GM12878 (cell line): Measurements from ENCODE around the gene NTM. TPM values are rescaled to one million over a fixed set of nuclear protein-coding genes. Genes with fewer than 3 reads are reported as not detected.

Experiments used
- ATAC-seq: fragments of 200-7000 bp; cut with Tn5 transposase; 3 replicates; pipeline ENCODE4 v1.9.1; 2020; ENCODE audit warnings: mild to moderate bottlenecking, moderate library complexity
- BruUV-seq: library from RNA; stranded (reverse); fragments of 400-500 nt; replicated peaks from 2 replicates; lab custom pipeline; 2021; lab: Mats Ljungman, UMichigan
- CTCF ChIA-PET: fragments of 300-600 bp; sonication (Branson Sonifier 250); formaldehyde crosslinking; extraction: SDS; loops from one replicate; lab custom pipeline; 2021; ENCODE audit warnings: inconsistent platforms; lab: Yijun Ruan, JAX
- POLR2A ChIA-PET: fragments of 350-600 bp; formaldehyde crosslinking; extraction: SDS; loops from one replicate; lab custom pipeline; 2021; ENCODE audit warnings: inconsistent platforms; lab: Charles Lee
- RAD21 ChIA-PET: fragments of 300-600 bp; sonication (Branson Sonifier 250); formaldehyde crosslinking; loops from one replicate; lab custom pipeline; 2023; ENCODE audit warnings: antibody characterized with exemption; ENCODE audit not compliant: unreplicated experiment; lab: Charles Lee
- SMC1A ChIA-PET: fragments of 300-600 bp; sonication (Branson Sonifier 250); formaldehyde crosslinking; loops from one replicate; lab custom pipeline; 2023; ENCODE audit not compliant: unreplicated experiment, uncharacterized antibody; lab: Charles Lee
- DNase-seq: peaks from one replicate; pipeline ENCODE4 v3.0.0-alpha.2; 2011; ENCODE audit warnings: low read depth, low spot score
- FAIRE-seq: peaks from 3 replicates; lab custom pipeline; 2011; peaks lifted over from hg19 to GRCh38; lab: Jason Lieb, UNC
- H2AFZ ChIP-seq: 2 replicates; pipeline ENCODE4 v1.6.0; 2011; ENCODE audit warnings: low read depth, low read length, control low read depth; ENCODE audit not compliant: control insufficient read depth
- H3K27ac ChIP-seq: 2 replicates; pipeline ENCODE4 v1.5.1; 2011; ENCODE audit warnings: control low read depth; ENCODE audit not compliant: control insufficient read depth, insufficient read depth
- H3K27me3 ChIP-seq, 2 experiments: replicated peaks in 1 of 2; 2 replicates each; pipeline versions ENCODE4 v1.6.0 to v1.6.1; 2011; ENCODE audit warnings: low read length in 1 of 2; ENCODE audit not compliant: control insufficient read depth in 2 of 2, insufficient read depth in 2 of 2
- H3K36me3 ChIP-seq, 2 experiments: 2 replicates each; pipeline ENCODE4 v1.5.1; 2011; ENCODE audit warnings: low read length in 1 of 2; ENCODE audit not compliant: control insufficient read depth in 2 of 2, insufficient read depth in 2 of 2
- H3K4me1 ChIP-seq: 2 replicates; pipeline ENCODE4 v1.6.1; 2011; ENCODE audit warnings: mild to moderate bottlenecking, low read length, moderate library complexity, mixed read lengths; ENCODE audit not compliant: control insufficient read depth, insufficient read depth
- H3K4me2 ChIP-seq: 2 replicates; pipeline ENCODE4 v1.6.0; 2011; ENCODE audit warnings: control low read depth; ENCODE audit not compliant: control insufficient read depth, insufficient read depth
- H3K4me3 ChIP-seq: fragments of 200-600 bp; sonication (generic); 2 replicates; pipeline ENCODE4 v1.5.1; 2016
- H3K79me2 ChIP-seq: 2 replicates; pipeline ENCODE4 v1.6.0; 2011; ENCODE audit warnings: low read length; ENCODE audit not compliant: control insufficient read depth, insufficient read depth
- H3K9ac ChIP-seq: 2 replicates; pipeline ENCODE4 v1.8.0; 2011; ENCODE audit warnings: low read length, control low read depth, mixed read lengths; ENCODE audit not compliant: control insufficient read depth, insufficient read depth
- H3K9me3 ChIP-seq: replicated peaks from 3 replicates; pipeline ENCODE4 v1.5.1; 2011; ENCODE audit warnings: mild to moderate bottlenecking, low read length; ENCODE audit not compliant: control insufficient read depth, insufficient read depth
- H4K20me1 ChIP-seq: 2 replicates; pipeline ENCODE4 v1.6.0; 2011; ENCODE audit not compliant: control insufficient read depth, insufficient read depth
- BCL11A ChIP-seq: IDR thresholded peaks from 2 replicates; pipeline ENCODE4 v1.6.1; 2011; ENCODE audit warnings: low read depth, low read length
- FOS ChIP-seq: IDR thresholded peaks from 3 replicates; pipeline ENCODE4 v1.6.1; 2011; ENCODE audit warnings: borderline replicate concordance; ENCODE audit not compliant: insufficient read length; ENCODE audit errors: extremely low read depth
- JUNB ChIP-seq: IDR thresholded peaks from 2 replicates; pipeline ENCODE4 v1.6.1; 2016; ENCODE audit warnings: antibody characterized with exemption, mild to moderate bottlenecking
- NR2C2 ChIP-seq: IDR thresholded peaks from 2 replicates; pipeline ENCODE4 v1.6.1; 2011; ENCODE audit warnings: borderline replicate concordance, low read depth; ENCODE audit not compliant: control insufficient read depth, insufficient read length
- PAX5 ChIP-seq: IDR thresholded peaks from 2 replicates; pipeline ENCODE4 v1.6.1; 2011; ENCODE audit warnings: low read depth, low read length, borderline replicate concordance
- RB1 ChIP-seq: fragments of 450-650 bp; formaldehyde crosslinking; IDR thresholded peaks from 2 replicates; pipeline ENCODE4 v1.6.1; 2017; ENCODE audit warnings: mild to moderate bottlenecking, borderline replicate concordance
- RELA ChIP-seq: fragments of 450-650 bp; IDR thresholded peaks from 2 replicates; pipeline ENCODE4 v1.8.0; 2014; ENCODE audit warnings: borderline replicate concordance; ENCODE audit not compliant: partially characterized antibody
- SMARCA5 ChIP-seq: fragments of 450-650 bp; IDR thresholded peaks from 2 replicates; pipeline ENCODE4 v1.6.1; 2017; ENCODE audit warnings: mild to moderate bottlenecking
- SUZ12 ChIP-seq: fragments of 200-600 bp; sonication (generic); IDR thresholded peaks from one replicate; pipeline ENCODE4 v1.6.1; 2018; ENCODE audit warnings: antibody characterized with exemption, mild to moderate bottlenecking; ENCODE audit not compliant: unreplicated experiment
- TAF1 ChIP-seq: IDR thresholded peaks from 2 replicates; pipeline ENCODE4 v1.6.1; 2011; ENCODE audit warnings: mild to moderate bottlenecking, low read depth, low read length, borderline replicate concordance
- WGBS: methylation state at CpG from one replicate; pipeline ENCODE4 v1.1.6; 2016; ENCODE audit warnings: low lambda C conversion rate; ENCODE audit not compliant: insufficient replicate concordance, insufficient coverage; ENCODE audit errors: missing lambda C conversion rate; 5-methylcytosine and 5-hydroxymethylcytosine counted together
- in situ Hi-C: fragments of 300-500 bp; cut with MboI; formaldehyde crosslinking; loops from 9 replicates; pipeline ENCODE4 v1.14.3; 2018; ENCODE audit warnings: mixed read lengths
- intact Hi-C: fragments of 100-400 bp; cut with micrococcal nuclease; formaldehyde crosslinking; loops from one replicate; pipeline ENCODE4 v1.14.2; 2022; ENCODE audit not compliant: unreplicated experiment
- polyA plus RNA-seq, 11 experiments: library from polyadenylated mRNA; depleted of rRNA in 4 of 11; unstranded in 6 of 11; stranded (reverse) in 5 of 11; fragments of >200 nt; fragmentation: Nextera tagmentation in 4 of 11; fragmentation: Illumina TruSeq in 1 of 11; extraction: Ambion mirVana in 4 of 11; extraction: Trizol in 1 of 11; gene quantifications; 1 replicate in 1 of 11; 2 replicates in 10 of 11; pipeline versions ENCODE4 v1.2.1 to v1.2.3, GENCODE V29; 2011 to 2016; ENCODE audit warnings: inconsistent platforms in 2 of 11, missing spikeins in 2 of 11, low read depth in 1 of 11
- total RNA-seq, 4 experiments: library from RNA; depleted of rRNA in 3 of 4; stranded (reverse); fragments of >200 nt in 3 of 4; fragmentation: Illumina TruSeq in 1 of 4; extraction: Trizol in 1 of 4; gene quantifications; 2 replicates each; pipeline versions ENCODE4 v1.2.1 to v1.2.3, GENCODE V29; 2013 to 2021
- TF ChIP-seq, protein P1 (sequence below): fragments of 450-650 bp; IDR thresholded peaks from 2 replicates; pipeline ENCODE4 v1.6.1; 2018; ENCODE audit warnings: borderline replicate concordance, mild to moderate bottlenecking; ENCODE audit not compliant: partially characterized antibody
- TF ChIP-seq, protein P2 (sequence below): IDR thresholded peaks from 2 replicates; pipeline ENCODE4 v1.6.1; 2011; ENCODE audit warnings: low read depth, low read length, improper control_type of control experiment, borderline replicate concordance
- TF ChIP-seq, protein P3 (sequence below): IDR thresholded peaks from 2 replicates; pipeline ENCODE4 v1.6.1; 2012; ENCODE audit warnings: low read length, inconsistent platforms
- TF ChIP-seq, protein P4 (sequence below): IDR thresholded peaks from 2 replicates; pipeline ENCODE4 v1.6.1; 2012; ENCODE audit warnings: low read depth, low read length, improper control_type of control experiment
- TF ChIP-seq, protein P5 (sequence below): fragments of 450-650 bp; IDR thresholded peaks from 2 replicates; pipeline ENCODE4 v1.6.1; 2017; ENCODE audit warnings: low read depth, mild to moderate bottlenecking, moderate library complexity

The NTM gene
- total and polyA plus RNA-seq, 10 of the 15 experiments (the other 5 are each of a cell fraction or from before 2014, with no cell fraction given) = not detected

DNA sequence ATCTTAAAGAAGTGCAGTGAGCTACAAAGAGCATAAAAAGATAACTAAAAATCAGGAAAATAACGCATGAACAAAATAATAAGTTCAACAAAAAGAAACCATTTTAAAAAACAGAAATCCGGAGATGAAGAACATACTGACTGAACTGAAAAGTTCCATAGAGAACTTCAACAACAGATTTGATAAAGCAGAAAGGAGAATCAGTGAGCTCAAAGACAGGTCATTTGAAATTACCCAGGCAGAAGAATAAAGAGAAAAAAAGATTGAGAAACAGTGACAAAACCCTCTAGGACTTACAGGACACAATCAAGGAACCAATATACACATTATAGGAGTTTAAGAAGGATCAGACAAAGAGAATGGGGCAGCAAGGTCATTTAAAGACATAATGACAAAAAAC is 334.3 kb downstream of the NTM start:
- WGBS = 13% methylated on average over 2 of the region's 2 CpGs
- H3K36me3 ChIP-seq = no peaks in the 10 kb centered on the region
- no peak overlapping the region for H2AFZ ChIP-seq
- H3K4me1 ChIP-seq = no peaks in the 10 kb centered on the region
- RAD21 ChIA-PET = interaction anchor here (1.0 kb wide), 1 partner anchor 10 kb away, joined by 3 read pairs; no protein-coding TSS in a partner anchor
- H4K20me1 ChIP-seq = no peaks in the 10 kb centered on the region
- no peak for DNase-seq
- H3K4me2 ChIP-seq = no peak overlapping the region
- H3K9me3 ChIP-seq = no peaks in the 10 kb centered on the region; the same call in 2 of the 3 replicates
- H3K4me3 ChIP-seq = no peak overlapping the region
- no peak overlapping the region for H3K27ac ChIP-seq
- H3K9ac ChIP-seq = no peak overlapping the region
- in situ Hi-C loops = no loop called here
- POLR2A ChIA-PET = no interaction called here
- no peak for ATAC-seq
- intact Hi-C loops = no loop called here
- CTCF ChIA-PET = interaction anchor here (1.3 kb wide), 1 partner anchor 9 kb away, joined by 6 read pairs; no protein-coding TSS in a partner anchor
- H3K79me2 ChIP-seq = no peaks in the 10 kb centered on the region
- no TSS peak for BruUV-seq
- FAIRE-seq = no peak
- no peaks in the 10 kb centered on the region for H3K27me3 ChIP-seq
- SMC1A ChIA-PET = no interaction called here
- TF ChIP-seq JUNB (no peak), TAF1 (no peak), SMARCA5 (no peak), FOS (no peak), NR2C2 (no peak), RELA (no peak), BCL11A (no peak), RB1 (no peak), SUZ12 (no peak), PAX5 (no peak)
- TF ChIP-seq, protein P1, sequence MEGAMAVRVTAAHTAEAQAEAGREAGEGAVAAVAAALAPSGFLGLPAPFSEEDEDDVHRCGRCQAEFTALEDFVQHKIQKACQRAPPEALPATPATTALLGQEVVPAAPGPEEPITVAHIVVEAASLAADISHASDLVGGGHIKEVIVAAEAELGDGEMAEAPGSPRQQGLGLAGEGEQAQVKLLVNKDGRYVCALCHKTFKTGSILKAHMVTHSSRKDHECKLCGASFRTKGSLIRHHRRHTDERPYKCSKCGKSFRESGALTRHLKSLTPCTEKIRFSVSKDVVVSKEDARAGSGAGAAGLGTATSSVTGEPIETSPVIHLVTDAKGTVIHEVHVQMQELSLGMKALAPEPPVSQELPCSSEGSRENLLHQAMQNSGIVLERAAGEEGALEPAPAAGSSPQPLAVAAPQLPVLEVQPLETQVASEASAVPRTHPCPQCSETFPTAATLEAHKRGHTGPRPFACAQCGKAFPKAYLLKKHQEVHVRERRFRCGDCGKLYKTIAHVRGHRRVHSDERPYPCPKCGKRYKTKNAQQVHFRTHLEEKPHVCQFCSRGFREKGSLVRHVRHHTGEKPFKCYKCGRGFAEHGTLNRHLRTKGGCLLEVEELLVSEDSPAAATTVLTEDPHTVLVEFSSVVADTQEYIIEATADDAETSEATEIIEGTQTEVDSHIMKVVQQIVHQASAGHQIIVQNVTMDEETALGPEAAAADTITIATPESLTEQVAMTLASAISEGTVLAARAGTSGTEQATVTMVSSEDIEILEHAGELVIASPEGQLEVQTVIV = no peak
- TF ChIP-seq, protein P2, sequence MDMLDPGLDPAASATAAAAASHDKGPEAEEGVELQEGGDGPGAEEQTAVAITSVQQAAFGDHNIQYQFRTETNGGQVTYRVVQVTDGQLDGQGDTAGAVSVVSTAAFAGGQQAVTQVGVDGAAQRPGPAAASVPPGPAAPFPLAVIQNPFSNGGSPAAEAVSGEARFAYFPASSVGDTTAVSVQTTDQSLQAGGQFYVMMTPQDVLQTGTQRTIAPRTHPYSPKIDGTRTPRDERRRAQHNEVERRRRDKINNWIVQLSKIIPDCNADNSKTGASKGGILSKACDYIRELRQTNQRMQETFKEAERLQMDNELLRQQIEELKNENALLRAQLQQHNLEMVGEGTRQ = no peak
- TF ChIP-seq, protein P3, sequence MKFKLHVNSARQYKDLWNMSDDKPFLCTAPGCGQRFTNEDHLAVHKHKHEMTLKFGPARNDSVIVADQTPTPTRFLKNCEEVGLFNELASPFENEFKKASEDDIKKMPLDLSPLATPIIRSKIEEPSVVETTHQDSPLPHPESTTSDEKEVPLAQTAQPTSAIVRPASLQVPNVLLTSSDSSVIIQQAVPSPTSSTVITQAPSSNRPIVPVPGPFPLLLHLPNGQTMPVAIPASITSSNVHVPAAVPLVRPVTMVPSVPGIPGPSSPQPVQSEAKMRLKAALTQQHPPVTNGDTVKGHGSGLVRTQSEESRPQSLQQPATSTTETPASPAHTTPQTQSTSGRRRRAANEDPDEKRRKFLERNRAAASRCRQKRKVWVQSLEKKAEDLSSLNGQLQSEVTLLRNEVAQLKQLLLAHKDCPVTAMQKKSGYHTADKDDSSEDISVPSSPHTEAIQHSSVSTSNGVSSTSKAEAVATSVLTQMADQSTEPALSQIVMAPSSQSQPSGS = no peak
- TF ChIP-seq, protein P4, sequence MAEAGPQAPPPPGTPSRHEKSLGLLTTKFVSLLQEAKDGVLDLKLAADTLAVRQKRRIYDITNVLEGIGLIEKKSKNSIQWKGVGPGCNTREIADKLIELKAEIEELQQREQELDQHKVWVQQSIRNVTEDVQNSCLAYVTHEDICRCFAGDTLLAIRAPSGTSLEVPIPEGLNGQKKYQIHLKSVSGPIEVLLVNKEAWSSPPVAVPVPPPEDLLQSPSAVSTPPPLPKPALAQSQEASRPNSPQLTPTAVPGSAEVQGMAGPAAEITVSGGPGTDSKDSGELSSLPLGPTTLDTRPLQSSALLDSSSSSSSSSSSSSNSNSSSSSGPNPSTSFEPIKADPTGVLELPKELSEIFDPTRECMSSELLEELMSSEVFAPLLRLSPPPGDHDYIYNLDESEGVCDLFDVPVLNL = no peak
- TF ChIP-seq, protein P5, sequence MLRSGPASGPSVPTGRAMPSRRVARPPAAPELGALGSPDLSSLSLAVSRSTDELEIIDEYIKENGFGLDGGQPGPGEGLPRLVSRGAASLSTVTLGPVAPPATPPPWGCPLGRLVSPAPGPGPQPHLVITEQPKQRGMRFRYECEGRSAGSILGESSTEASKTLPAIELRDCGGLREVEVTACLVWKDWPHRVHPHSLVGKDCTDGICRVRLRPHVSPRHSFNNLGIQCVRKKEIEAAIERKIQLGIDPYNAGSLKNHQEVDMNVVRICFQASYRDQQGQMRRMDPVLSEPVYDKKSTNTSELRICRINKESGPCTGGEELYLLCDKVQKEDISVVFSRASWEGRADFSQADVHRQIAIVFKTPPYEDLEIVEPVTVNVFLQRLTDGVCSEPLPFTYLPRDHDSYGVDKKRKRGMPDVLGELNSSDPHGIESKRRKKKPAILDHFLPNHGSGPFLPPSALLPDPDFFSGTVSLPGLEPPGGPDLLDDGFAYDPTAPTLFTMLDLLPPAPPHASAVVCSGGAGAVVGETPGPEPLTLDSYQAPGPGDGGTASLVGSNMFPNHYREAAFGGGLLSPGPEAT = no peak
